Kasumi-1 (cell line): ENCODE data around the gene RASSF4.
"Not testable (repeated sequence)": the region's sequence is repeated elsewhere in the genome, so short reads cannot be mapped to it uniquely, and the experiment has no call there.

Experiments used
- DNase-seq, 2 experiments: peaks; one replicate each; lab custom pipeline; 2025; lab: John Stamatoyannopoulos, UW

RASSF4 gene

GRCh38 chr10:45006276-45007030 is 46.9 kb downstream of the RASSF4 start:
- DNase-seq: peak; percentile 14 to 18

GRCh38 chr10:45008524-45009161 is 49.0 kb downstream of the RASSF4 start:
- DNase-seq: peak; percentile 98 to 99

- not testable (repeated sequence) for DNase-seq
Observed at GRCh38 chr10:45014557-45014956, 55.0 kb downstream of the RASSF4 start.

GRCh38 chr10:45015590-45015989 is 56.0 kb downstream of the RASSF4 start:
- no peak for DNase-seq

- no peak for DNase-seq
Observed at GRCh38 chr10:45023426-45023825, 63.8 kb downstream of the RASSF4 start.

GRCh38 chr10:45034301-45034700 is 74.7 kb downstream of the RASSF4 start:
- DNase-seq: no peak

- no peak for DNase-seq
Observed at GRCh38 chr10:45035673-45036072, 76.1 kb downstream of the RASSF4 start.

GRCh38 chr10:45040921-45041542 is 81.4 kb downstream of the RASSF4 start:
- no peak for DNase-seq

- DNase-seq: no peak
Observed at GRCh38 chr10:45044290-45044689, 84.7 kb downstream of the RASSF4 start.
